Neural progenitor cell (in vitro differentiated cells): ENCODE measurements around the gene CCDC59. TPM values are rescaled to one million over a fixed set of nuclear protein-coding genes. Genes with fewer than 3 reads are reported as not detected.

Experiments used
- DNase-seq: peaks from one replicate; pipeline ENCODE4 v3.0.0-alpha.2; 2016; ENCODE audit warnings: low spot score
- H2AFZ ChIP-seq: fragments of 200-600 bp; sonication (generic); replicated peaks from 2 replicates; pipeline ENCODE4 v1.6.1; 2016; ENCODE audit warnings: antibody characterized with exemption
- H3F3A ChIP-seq: fragments of 200-600 bp; sonication (generic); 2 replicates; pipeline ENCODE4 v1.6.1; 2016; ENCODE audit warnings: antibody characterized with exemption, low read depth
- H3K27ac ChIP-seq: fragments of 200-600 bp; sonication (generic); 2 replicates; pipeline ENCODE4 v1.5.1; 2016; ENCODE audit warnings: mild to moderate bottlenecking
- H3K27me3 ChIP-seq: fragments of 200-600 bp; sonication (generic); 2 replicates; pipeline ENCODE4 v1.6.1; 2016; ENCODE audit warnings: mild to moderate bottlenecking, moderate library complexity
- H3K36me3 ChIP-seq: fragments of 200-600 bp; sonication (generic); 2 replicates; pipeline ENCODE4 v1.5.1; 2016
- H3K4me1 ChIP-seq: fragments of 200-600 bp; sonication (generic); 2 replicates; pipeline ENCODE4 v1.6.1; 2016; ENCODE audit warnings: mixed run types
- H3K4me2 ChIP-seq: fragments of 200-600 bp; sonication (generic); 2 replicates; pipeline ENCODE4 v1.6.1; 2016
- H3K4me3 ChIP-seq: fragments of 200-600 bp; sonication (generic); 2 replicates; pipeline ENCODE4 v1.5.1; 2016
- H3K79me2 ChIP-seq: fragments of 200-600 bp; sonication (generic); 2 replicates; pipeline ENCODE4 v1.6.1; 2016; ENCODE audit warnings: low read depth
- H3K9ac ChIP-seq: fragments of 200-600 bp; sonication (generic); 2 replicates; pipeline ENCODE4 v1.6.1; 2016
- H3K9me3 ChIP-seq: fragments of 200-600 bp; sonication (generic); 2 replicates; pipeline ENCODE4 v1.5.1; 2016; ENCODE audit warnings: low read depth
- H4K20me1 ChIP-seq: fragments of 200-600 bp; sonication (generic); 2 replicates; pipeline ENCODE4 v1.6.1; 2016; ENCODE audit warnings: low read depth
- H3K27ac Mint-ChIP-seq: 3 replicates; pipeline ENCODE4 v1.8.0; 2021; ENCODE audit warnings: mixed read lengths
- H3K27me3 Mint-ChIP-seq: 2 replicates; pipeline ENCODE4 v1.8.0; 2022; ENCODE audit warnings: low read depth, mild to moderate bottlenecking, inconsistent platforms, moderate library complexity, mixed read lengths; ENCODE audit not compliant: insufficient read depth
- H3K36me3 Mint-ChIP-seq: 3 replicates; pipeline ENCODE4 v1.8.0; 2021; ENCODE audit warnings: mixed read lengths
- H3K4me1 Mint-ChIP-seq: 3 replicates; pipeline ENCODE4 v1.8.0; 2021; ENCODE audit warnings: mixed read lengths
- H3K4me3 Mint-ChIP-seq: 3 replicates; pipeline ENCODE4 v1.8.0; 2021; ENCODE audit warnings: mild to moderate bottlenecking, moderate library complexity, mixed read lengths
- H3K9me3 Mint-ChIP-seq: 3 replicates; pipeline ENCODE4 v1.8.0; 2020; ENCODE audit warnings: mixed read lengths
- EZH2 ChIP-seq: fragments of 200-600 bp; sonication (generic); IDR thresholded peaks from 2 replicates; pipeline ENCODE4 v1.6.1; 2017; ENCODE audit warnings: antibody characterized with exemption, mild to moderate bottlenecking, moderate library complexity
- EZH2phosphoT487 ChIP-seq: fragments of 200-600 bp; sonication (generic); IDR thresholded peaks from 2 replicates; pipeline ENCODE4 v1.6.1; 2017; ENCODE audit warnings: antibody characterized with exemption
- total RNA-seq: library from RNA; depleted of rRNA; stranded (reverse); fragments of >200 nt; gene quantifications from 2 replicates; pipeline ENCODE4 v1.2.3, GENCODE V29; 2015; ENCODE audit warnings: low replicate concordance
- TF ChIP-seq, protein P1 (sequence below): fragments of 200-600 bp; sonication (generic); IDR thresholded peaks from 2 replicates; pipeline ENCODE4 v1.5.1; 2017; ENCODE audit warnings: antibody characterized with exemption, mild to moderate bottlenecking

CCDC59 gene
- total RNA-seq, 1 donor from 2014 or later, result 75.2 TPM

DNA sequence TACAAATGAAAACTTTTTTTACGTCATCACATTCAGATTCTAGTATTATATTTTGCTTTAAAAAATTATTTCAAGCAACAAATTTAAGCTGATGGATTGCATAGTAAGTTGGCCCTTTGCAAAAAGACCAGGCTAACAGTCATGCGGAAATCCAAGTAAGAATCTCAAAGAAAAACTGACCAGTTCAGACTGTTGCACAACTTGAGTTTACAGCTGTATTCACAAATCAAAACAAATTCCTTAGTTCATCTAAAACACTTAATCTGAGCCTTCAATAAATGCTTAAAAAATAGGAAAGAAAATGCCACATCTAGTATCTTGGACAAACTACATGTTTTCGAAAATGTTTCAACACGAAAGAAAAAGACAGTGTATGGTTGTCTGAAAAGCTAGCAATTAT is 847 bp downstream of the CCDC59 start:
- peak overlapping the region; percentile 100 for H3K4me3 Mint-ChIP-seq
- Histone ChIP-seq H3K4me1 (peaks cover 22% of the 10 kb centered on the region), H4K20me1 (no peaks in the 10 kb centered on the region), H3F3A (no peaks in the 10 kb centered on the region), H3K27me3 (no peaks in the 10 kb centered on the region), H3K9me3 (no peaks in the 10 kb centered on the region), H3K79me2 (peaks cover 62% of the 10 kb centered on the region), H3K9ac (peak overlapping the region; percentile 99), H3K36me3 (peaks cover 39% of the 10 kb centered on the region), H3K4me2 (peak overlapping the region; percentile 90), H2AFZ (no peak overlapping the region), H3K27ac (no peak overlapping the region), H3K4me3 (peak overlapping the region; percentile 95)
- peaks cover 4% of the 10 kb centered on the region for H3K27me3 Mint-ChIP-seq
- peaks cover 18% of the 10 kb centered on the region for H3K4me1 Mint-ChIP-seq
- TF ChIP-seq EZH2phosphoT487 (no peak), EZH2 (no peak)
- TF ChIP-seq, protein P1, sequence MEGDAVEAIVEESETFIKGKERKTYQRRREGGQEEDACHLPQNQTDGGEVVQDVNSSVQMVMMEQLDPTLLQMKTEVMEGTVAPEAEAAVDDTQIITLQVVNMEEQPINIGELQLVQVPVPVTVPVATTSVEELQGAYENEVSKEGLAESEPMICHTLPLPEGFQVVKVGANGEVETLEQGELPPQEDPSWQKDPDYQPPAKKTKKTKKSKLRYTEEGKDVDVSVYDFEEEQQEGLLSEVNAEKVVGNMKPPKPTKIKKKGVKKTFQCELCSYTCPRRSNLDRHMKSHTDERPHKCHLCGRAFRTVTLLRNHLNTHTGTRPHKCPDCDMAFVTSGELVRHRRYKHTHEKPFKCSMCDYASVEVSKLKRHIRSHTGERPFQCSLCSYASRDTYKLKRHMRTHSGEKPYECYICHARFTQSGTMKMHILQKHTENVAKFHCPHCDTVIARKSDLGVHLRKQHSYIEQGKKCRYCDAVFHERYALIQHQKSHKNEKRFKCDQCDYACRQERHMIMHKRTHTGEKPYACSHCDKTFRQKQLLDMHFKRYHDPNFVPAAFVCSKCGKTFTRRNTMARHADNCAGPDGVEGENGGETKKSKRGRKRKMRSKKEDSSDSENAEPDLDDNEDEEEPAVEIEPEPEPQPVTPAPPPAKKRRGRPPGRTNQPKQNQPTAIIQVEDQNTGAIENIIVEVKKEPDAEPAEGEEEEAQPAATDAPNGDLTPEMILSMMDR, result no peak
- peaks cover 3% of the 10 kb centered on the region for H3K9me3 Mint-ChIP-seq
- H3K27ac Mint-ChIP-seq, result peak overlapping the region; percentile 48
- H3K36me3 Mint-ChIP-seq, result peaks cover 21% of the 10 kb centered on the region
- DNase-seq, result no peak

DNA sequence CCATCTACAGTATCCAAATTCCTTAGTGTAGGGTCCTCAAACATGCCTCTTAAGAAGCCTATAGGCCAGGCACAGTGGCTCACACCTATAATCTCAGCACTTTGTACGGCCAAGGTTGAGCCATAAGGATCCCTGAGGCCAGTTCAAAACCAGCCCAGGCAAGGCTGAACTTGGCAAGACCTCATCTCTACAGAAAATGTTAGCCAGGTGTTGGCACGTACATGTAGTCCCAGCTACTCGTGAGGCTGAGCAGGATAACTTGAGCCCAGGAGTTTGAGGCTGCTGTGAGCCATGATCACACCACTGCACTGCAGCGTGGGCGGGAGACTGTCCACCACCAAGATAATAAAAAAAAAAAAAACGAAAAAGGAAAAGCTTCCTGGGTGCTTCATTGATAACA is 6.8 kb downstream of the CCDC59 start:
- H3K36me3 Mint-ChIP-seq, result peaks cover 8% of the 10 kb centered on the region
- Histone ChIP-seq H4K20me1 (no peaks in the 10 kb centered on the region), H3K79me2 (peaks cover 19% of the 10 kb centered on the region), H3K4me1 (peaks cover 6% of the 10 kb centered on the region), H2AFZ (no peak overlapping the region), H3K4me2 (no peak overlapping the region), H3K9ac (no peak overlapping the region), H3K36me3 (peaks cover 44% of the 10 kb centered on the region), H3F3A (peaks cover 5% of the 10 kb centered on the region), H3K4me3 (no peak overlapping the region), H3K9me3 (no peaks in the 10 kb centered on the region), H3K27me3 (no peaks in the 10 kb centered on the region), H3K27ac (no peak overlapping the region)
- H3K9me3 Mint-ChIP-seq, result no peaks in the 10 kb centered on the region
- no peak overlapping the region for H3K27ac Mint-ChIP-seq
- no peaks in the 10 kb centered on the region for H3K27me3 Mint-ChIP-seq
- TF ChIP-seq, protein P1, result no peak
- no peak for TF ChIP-seq EZH2phosphoT487
- no peak for TF ChIP-seq EZH2
- no peak overlapping the region for H3K4me3 Mint-ChIP-seq
- no peaks in the 10 kb centered on the region for H3K4me1 Mint-ChIP-seq
- no peak for DNase-seq

DNA sequence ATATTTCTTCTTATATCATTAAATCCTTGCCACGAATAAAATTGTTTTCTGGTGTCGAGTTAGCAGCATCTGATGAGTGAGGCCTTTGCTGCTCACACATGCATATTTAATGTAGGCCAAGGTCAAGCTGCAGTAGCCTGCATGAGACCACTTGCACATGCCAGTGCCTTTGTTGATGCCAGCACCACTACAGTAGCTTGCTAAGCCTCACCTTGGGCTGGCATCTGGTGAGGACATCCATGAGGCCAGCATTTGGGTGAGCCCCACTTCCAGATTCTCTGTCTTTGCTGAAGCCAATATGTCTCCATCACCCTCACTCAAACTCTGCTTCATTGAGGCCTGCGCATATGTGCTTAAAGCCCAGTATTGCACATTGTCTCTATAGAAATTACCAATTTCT is 8.0 kb downstream of the CCDC59 start:
- TF ChIP-seq, protein P1, result no peak
- TF ChIP-seq EZH2phosphoT487, result no peak
- TF ChIP-seq EZH2, result no peak
- peaks cover 33% of the 10 kb centered on the region for H3K36me3 ChIP-seq

More for the DNA sequence above, 8.0 kb downstream of the CCDC59 start:
- Histone ChIP-seq H3K27ac (no peak overlapping the region), H3K79me2 (peaks cover 7% of the 10 kb centered on the region), H3K27me3 (no peaks in the 10 kb centered on the region), H2AFZ (no peak overlapping the region), H3F3A (peaks cover 5% of the 10 kb centered on the region), H3K9me3 (no peaks in the 10 kb centered on the region), H3K4me1 (no peaks in the 10 kb centered on the region), H3K4me2 (no peak overlapping the region), H3K9ac (no peak overlapping the region), H3K4me3 (no peak overlapping the region), H4K20me1 (no peaks in the 10 kb centered on the region)
- Mint-ChIP-seq H3K27ac (no peak overlapping the region), H3K36me3 (peaks cover 2% of the 10 kb centered on the region), H3K27me3 (no peaks in the 10 kb centered on the region), H3K9me3 (no peaks in the 10 kb centered on the region), H3K4me3 (no peak overlapping the region), H3K4me1 (no peaks in the 10 kb centered on the region)
- no peak for DNase-seq
